Measurements from ENCODE around the gene ZNF254. TPM values are rescaled to one million over a fixed set of nuclear protein-coding genes. Genes with fewer than 3 reads are reported as not detected.

The ZNF254 gene
- total RNA-seq, 2 donors from 2014 or later: 9.1 to 15.2 TPM

DNA sequence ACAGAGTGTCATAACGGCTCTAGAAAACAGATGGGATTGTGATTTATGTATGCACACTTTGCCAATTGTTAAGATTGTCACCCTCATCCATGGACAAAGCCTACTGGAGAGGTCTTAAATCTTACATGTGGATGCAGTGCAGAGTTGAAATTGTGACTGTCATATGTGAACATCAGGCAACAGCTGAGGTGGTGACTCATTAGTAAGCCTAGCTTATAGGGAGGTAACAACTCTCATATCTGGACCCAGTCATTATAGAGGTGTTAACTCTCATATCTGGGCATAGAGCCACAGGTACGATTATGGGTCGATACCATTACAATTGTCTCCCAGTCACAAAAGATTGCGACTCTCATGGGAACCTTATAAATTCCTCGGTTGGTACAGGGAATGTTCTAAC is 29.8 kb upstream of the ZNF254 start:
- no peaks in the 10 kb centered on the region for H3K4me1 ChIP-seq
- no peak for DNase-seq (ENCODE audit: low spot score)
- H3K27ac ChIP-seq: no peak overlapping the region
- no peaks in the 10 kb centered on the region for H3K27me3 ChIP-seq
- H3K36me3 ChIP-seq: peaks cover 45% of the 10 kb centered on the region
- no peak overlapping the region for H3K4me3 ChIP-seq
- TF ChIP-seq, protein P1, sequence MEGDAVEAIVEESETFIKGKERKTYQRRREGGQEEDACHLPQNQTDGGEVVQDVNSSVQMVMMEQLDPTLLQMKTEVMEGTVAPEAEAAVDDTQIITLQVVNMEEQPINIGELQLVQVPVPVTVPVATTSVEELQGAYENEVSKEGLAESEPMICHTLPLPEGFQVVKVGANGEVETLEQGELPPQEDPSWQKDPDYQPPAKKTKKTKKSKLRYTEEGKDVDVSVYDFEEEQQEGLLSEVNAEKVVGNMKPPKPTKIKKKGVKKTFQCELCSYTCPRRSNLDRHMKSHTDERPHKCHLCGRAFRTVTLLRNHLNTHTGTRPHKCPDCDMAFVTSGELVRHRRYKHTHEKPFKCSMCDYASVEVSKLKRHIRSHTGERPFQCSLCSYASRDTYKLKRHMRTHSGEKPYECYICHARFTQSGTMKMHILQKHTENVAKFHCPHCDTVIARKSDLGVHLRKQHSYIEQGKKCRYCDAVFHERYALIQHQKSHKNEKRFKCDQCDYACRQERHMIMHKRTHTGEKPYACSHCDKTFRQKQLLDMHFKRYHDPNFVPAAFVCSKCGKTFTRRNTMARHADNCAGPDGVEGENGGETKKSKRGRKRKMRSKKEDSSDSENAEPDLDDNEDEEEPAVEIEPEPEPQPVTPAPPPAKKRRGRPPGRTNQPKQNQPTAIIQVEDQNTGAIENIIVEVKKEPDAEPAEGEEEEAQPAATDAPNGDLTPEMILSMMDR (IDR thresholded peaks at IDR 0.05): no peak
- H3K9me3 ChIP-seq: no peaks in the 10 kb centered on the region

DNA sequence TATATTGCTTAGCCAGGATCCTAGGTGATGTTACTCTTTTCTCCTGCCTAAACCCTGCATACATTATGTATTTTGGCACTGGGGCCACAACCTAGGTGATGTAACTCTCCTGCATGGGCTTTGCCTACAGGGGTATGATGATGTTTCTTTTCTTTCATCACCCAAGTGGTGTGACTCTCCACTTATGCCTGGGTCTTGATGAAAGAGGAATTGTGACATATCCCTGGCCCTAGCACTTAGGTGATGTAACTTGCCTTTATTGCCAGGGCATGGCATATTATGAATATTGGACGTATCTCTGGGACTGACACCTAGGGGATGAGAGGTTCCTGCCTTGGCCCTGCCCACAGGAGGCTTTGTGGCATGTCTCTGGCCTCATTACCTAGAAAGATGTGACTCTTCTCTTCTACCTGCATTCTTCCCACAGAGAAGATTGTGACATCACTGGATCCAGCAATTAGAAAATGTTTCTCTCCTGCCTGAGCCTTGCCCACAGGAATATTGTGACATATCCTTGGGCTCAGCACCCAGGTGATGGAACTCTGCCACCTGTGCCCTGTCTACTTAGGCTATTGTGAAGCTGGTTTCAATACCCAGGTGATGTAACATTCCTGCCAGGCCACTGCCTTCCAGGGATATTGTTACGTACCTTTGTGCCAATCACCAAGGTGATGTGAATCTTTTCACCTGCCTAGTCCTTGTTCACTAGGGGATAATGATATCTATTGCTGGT is 27.3 kb upstream of the ZNF254 start:
- no peak for DNase-seq (ENCODE audit: low spot score)

DNA sequence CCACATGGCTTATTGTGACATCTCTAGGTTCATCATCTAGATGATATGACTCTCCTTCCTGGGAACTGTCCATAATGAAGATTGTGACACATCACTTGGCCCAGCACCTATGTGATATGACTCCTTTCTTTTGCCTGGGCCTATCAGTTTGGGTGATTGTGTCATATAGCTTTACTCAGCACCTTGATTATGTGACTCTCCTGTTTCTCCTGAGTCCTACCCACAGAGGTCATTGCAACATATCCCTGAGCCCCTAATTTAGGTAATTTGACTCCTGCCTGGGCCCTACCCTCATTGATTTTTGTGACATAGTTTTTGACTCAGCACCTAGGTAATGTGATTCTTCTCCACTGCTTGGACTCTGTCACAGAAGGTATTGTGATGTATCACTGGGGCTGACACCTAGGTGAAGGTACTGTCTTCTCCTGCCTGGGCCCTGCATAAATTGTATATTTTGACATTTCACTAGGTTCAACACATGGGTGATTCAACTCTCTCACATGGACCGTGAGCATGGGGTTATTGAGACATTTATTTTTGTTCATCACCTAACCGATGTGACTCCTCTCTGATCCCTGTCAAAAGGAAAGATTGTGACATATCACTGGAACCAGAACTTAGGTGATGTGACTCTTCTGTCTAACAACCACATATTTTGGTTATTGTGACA is 26.2 kb upstream of the ZNF254 start:
- peaks cover 23% of the 10 kb centered on the region for H3K36me3 ChIP-seq
- H3K27ac ChIP-seq: no peak overlapping the region
- TF ChIP-seq, protein P1 (IDR thresholded peaks at IDR 0.05): no peak

More for the DNA sequence above, 27.3 kb upstream of the ZNF254 start:
- Histone ChIP-seq H3K27ac (no peak overlapping the region), H3K9me3 (no peaks in the 10 kb centered on the region), H3K4me1 (no peaks in the 10 kb centered on the region), H3K4me3 (no peak overlapping the region), H3K36me3 (peaks cover 25% of the 10 kb centered on the region), H3K27me3 (no peaks in the 10 kb centered on the region)
- TF ChIP-seq, protein P1 (IDR thresholded peaks at IDR 0.05): no peak

DNA sequence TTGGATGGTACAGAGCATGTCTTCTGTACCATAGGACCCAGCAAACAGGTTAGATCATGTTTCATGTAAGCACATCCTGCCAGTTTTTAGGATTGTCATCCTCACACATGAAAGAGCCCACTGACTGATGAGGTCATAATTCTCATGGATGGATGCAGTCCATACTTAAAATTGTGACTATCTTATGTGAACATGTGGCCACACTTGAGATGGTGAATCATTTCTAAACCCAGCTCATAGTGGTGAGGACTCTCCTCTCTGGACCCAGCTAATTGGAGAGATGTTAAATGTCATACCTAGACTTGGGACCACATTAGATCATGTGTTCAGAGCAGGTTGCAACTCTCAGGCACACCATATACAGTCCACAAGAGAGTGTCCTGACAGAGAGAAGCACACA is 24.8 kb upstream of the ZNF254 start:
- no peak for DNase-seq (ENCODE audit: low spot score)
- Histone ChIP-seq H3K4me1 (no peaks in the 10 kb centered on the region), H3K27ac (no peak overlapping the region), H3K27me3 (no peaks in the 10 kb centered on the region), H3K9me3 (no peaks in the 10 kb centered on the region), H3K4me3 (no peak overlapping the region), H3K36me3 (peaks cover 20% of the 10 kb centered on the region)
- TF ChIP-seq, protein P1 (IDR thresholded peaks at IDR 0.05): no peak

More for the DNA sequence above, 26.2 kb upstream of the ZNF254 start:
- Histone ChIP-seq H3K9me3 (no peaks in the 10 kb centered on the region), H3K27me3 (no peaks in the 10 kb centered on the region), H3K4me3 (no peak overlapping the region), H3K4me1 (no peaks in the 10 kb centered on the region)
- DNase-seq (ENCODE audit: low spot score): no peak

DNA sequence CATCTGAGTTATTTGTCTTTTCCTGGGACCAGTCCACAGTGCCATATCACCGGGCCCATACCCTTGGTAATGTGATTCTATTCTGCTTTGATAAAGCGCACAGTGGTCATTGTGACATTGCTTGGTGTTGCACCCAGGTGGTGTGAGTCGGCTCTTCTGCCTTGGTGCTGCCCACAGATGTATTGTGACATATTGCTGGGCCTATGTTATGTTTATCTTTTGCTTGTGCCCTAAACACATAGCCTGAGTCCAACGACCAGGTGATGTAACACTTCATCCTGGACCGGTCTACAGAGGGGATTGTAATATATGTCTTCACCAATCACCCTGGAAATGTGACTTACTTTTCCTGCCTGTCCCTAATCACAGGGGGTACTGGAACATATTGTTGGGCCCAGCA is 23.7 kb upstream of the ZNF254 start:
- Histone ChIP-seq H3K9me3 (no peaks in the 10 kb centered on the region), H3K36me3 (peaks cover 17% of the 10 kb centered on the region), H3K27me3 (no peaks in the 10 kb centered on the region), H3K27ac (no peak overlapping the region), H3K4me3 (no peak overlapping the region), H3K4me1 (no peaks in the 10 kb centered on the region)
- TF ChIP-seq, protein P1 (IDR thresholded peaks at IDR 0.05): no peak
- DNase-seq (ENCODE audit: low spot score): no peak
